ENCODE results near the gene CHST15.

CHST15 gene

GRCh38 chr10:124083047-124083739 lies 10.2 kb downstream of the CHST15 start:
- no peak for DNase-seq (ENCODE audit: low read depth in 3 of 3)

- DNase-seq (ENCODE audit: low read depth in 3 of 3): no peak
Measured at GRCh38 chr10:124082555-124082954, 10.8 kb downstream of the CHST15 start.

- DNase-seq (ENCODE audit: low read depth in 3 of 3): no peak
Measured at GRCh38 chr10:124081547-124082140, 11.8 kb downstream of the CHST15 start.

- DNase-seq (ENCODE audit: low read depth in 3 of 3): no peak
Measured at GRCh38 chr10:124079864-124080263, 13.5 kb downstream of the CHST15 start.

GRCh38 chr10:124078714-124079113 lies 14.7 kb downstream of the CHST15 start:
- no peak for DNase-seq (ENCODE audit: low read depth in 3 of 3)

GRCh38 chr10:124078028-124078427 lies 15.4 kb downstream of the CHST15 start:
- no peak for DNase-seq (ENCODE audit: low read depth in 3 of 3)

GRCh38 chr10:124077208-124077993 lies 16.0 kb downstream of the CHST15 start:
- no peak for DNase-seq (ENCODE audit: low read depth in 3 of 3)

- no peak for DNase-seq (ENCODE audit: low read depth in 3 of 3)
Measured at GRCh38 chr10:124076148-124076733, 17.2 kb downstream of the CHST15 start.

GRCh38 chr10:124075231-124075955 lies 18.0 kb downstream of the CHST15 start:
- DNase-seq (ENCODE audit: low read depth in 3 of 3): no peak

GRCh38 chr10:124074501-124075109 lies 18.8 kb downstream of the CHST15 start:
- DNase-seq (ENCODE audit: low read depth in 3 of 3): no peak

- no peak for DNase-seq (ENCODE audit: low read depth in 3 of 3)
Measured at GRCh38 chr10:124073978-124074377, 19.4 kb downstream of the CHST15 start.

GRCh38 chr10:124072541-124072940 lies 20.9 kb downstream of the CHST15 start:
- no peak for DNase-seq (ENCODE audit: low read depth in 3 of 3)

- no peak for DNase-seq (ENCODE audit: low read depth in 3 of 3)
Measured at GRCh38 chr10:124072106-124072505, 21.3 kb downstream of the CHST15 start.

GRCh38 chr10:124071141-124071540 lies 22.3 kb downstream of the CHST15 start:
- DNase-seq (ENCODE audit: low read depth in 3 of 3): no peak

- DNase-seq (ENCODE audit: low read depth in 3 of 3): no peak
Measured at GRCh38 chr10:124070666-124071065, 22.7 kb downstream of the CHST15 start.

- DNase-seq (ENCODE audit: low read depth in 3 of 3): no peak
Measured at GRCh38 chr10:124069341-124070264, 23.8 kb downstream of the CHST15 start.

GRCh38 chr10:124068929-124069328 lies 24.5 kb downstream of the CHST15 start:
- DNase-seq (ENCODE audit: low read depth in 3 of 3): no peak

- DNase-seq (ENCODE audit: low read depth in 3 of 3): no peak
Measured at GRCh38 chr10:124067825-124068400, 25.5 kb downstream of the CHST15 start.

- DNase-seq (ENCODE audit: low read depth in 3 of 3): no peak
Measured at GRCh38 chr10:124066781-124067714, 26.4 kb downstream of the CHST15 start.

All from stimulated activated CD4-positive, alpha-beta T cell treated with anti-CD3 and anti-CD28 coated beads, TNF-alpha, amount 100 ng/mL, for 48 hours (primary cell).